Measurements from ENCODE around the gene TIGD3.

TIGD3 gene

DNA sequence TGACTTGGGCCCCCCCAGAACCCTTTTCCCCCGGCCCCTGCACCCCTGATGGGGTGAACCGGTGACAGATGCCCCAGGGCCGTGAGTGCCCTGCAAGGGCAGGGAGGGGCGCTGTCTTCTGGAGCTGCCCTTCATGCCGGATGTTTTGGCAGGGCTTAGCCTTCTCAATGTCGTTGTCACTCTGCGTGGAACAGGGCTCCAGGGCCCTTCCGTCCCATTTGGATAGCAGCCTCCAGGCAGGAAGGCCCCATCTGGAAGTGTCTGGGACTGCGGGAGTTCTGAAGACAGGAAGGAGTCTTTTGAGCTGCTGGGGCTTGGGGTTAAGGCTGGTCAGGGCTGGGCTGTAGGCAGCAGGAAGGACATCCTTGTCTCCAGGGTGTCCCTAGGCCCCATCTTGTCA, 36.4 kb downstream of the TIGD3 start:
- no peak for DNase-seq

DNA sequence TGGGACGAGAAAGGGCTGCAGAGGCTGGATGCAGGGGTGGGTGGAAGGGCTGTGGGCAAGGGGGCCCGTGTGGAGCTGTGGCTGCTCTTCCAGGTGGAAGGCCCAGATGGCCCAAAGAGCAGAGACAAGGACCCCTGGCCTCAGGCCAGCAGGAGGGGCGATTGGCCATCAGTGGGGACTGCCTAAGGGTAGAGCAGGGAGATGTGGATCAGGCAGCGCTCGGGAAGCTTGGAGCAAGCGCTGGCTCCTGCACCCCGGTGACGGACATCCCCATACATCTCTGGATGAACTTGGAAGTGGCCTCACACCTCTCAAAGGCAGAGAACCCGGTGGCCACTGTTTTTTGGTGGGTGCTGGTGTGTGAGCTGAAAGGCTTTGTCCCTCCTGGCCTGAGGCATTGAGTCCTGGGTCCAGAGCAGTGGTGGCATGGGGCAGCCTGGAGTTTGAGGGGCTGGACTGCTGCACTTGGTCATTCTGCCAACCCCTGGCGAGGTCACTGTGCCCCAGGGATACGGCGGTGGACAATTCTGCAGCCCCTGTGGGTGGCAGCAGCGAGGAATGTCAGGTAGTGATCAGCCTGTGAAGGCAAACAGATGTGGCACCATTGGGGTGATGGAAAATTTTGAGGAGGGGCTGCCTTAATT, 37.8 kb downstream of the TIGD3 start:
- no peak for DNase-seq

DNA sequence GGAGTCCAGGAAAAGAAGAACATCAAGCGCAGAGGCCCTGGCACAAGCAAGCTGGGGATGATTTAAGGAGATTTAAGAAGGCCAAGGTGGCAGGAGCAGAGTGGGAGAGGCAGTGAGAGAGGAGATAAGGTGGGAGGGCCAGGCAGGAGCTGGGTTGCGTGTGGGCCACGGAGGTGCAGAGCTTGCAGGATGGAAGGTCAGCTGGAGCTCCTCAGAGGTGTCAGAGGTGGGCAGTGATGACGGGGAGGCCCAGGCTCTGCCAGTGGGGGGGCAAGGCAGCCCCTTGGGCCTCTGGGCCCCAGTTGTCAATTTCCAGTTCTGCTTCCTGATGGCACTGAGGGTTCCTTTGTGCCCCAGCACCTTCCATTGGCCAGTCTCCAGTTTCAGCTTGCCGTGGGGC, 38.3 kb downstream of the TIGD3 start:
- no peak for DNase-seq

DNA sequence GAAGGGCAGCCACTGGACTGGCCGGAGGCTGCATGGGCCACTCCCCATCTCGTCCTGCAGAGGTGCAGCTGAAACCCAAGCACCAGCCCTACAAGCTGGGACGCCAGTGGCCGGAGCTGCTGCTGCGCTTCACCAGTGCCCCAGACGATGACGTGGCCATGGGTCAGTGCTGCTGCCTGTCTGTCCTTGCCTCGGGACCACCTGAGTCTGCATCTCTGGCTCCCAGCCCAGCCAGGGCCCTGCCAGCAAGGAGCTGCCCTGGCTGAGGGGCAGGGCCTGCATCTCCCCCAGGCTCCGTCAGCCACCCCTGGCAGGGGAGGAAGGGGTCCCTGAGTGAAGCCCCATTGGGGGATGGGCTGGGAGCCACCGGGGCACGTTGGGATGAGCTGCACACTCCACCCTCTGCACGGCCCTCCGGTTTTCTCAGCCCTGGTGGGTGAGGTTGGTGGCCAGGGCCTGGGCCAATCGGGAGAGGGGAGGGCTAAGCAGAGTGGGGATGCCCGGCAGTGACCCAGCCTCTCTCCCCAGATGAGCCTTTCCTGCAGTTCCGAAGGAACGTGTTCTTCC, 39.0 kb downstream of the TIGD3 start:
- DNase-seq, result no peak

DNA sequence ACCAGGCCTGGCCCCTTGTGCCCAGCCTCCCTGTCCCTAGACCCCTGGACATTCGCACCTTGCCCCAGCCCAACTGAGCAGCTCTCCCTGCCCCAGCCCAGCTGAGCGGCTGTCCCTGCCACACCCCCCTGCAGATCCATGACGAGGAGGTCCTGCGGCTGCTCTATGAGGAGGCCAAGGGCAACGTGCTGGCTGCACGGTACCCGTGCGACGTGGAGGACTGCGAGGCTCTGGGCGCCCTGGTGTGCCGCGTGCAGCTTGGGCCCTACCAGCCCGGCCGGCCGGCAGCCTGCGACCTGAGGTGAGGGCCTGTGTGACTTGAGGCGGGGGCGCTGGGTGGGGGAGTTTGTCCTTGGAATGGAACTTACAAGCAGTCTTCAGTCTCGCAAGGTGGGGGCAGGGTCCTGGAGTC, 39.6 kb downstream of the TIGD3 start:
- DNase-seq, result no peak

GRCh38 chr11:65395961-65396530, 41.5 kb downstream of the TIGD3 start:
- DNase-seq, result no peak

GRCh38 chr11:65396769-65397745, 42.5 kb downstream of the TIGD3 start:
- DNase-seq, result no peak

- DNase-seq, result no peak
These were observed 43.9 kb downstream of the TIGD3 start for GRCh38 chr11:65398362-65398910.

DNA sequence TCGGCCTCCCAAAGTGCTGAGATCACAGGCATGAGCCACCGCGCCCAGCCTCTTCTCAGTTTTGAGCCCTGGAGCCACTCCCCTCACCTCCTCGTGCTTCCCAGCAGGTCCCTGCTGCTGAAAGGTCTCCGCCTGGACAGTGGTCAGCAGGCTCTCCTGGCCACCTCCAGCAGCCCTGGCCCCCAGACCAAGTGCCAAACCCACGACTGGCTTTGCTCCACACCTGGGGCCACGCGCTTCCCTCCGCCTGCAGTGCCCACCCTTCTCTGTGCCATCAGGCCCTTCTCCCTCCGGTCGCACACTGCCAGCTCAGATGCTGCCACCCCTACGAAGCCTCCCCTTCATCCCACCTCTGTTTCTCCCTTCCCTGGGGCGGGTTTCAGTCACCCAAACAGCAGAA, 44.7 kb downstream of the TIGD3 start:
- no peak for DNase-seq

DNA sequence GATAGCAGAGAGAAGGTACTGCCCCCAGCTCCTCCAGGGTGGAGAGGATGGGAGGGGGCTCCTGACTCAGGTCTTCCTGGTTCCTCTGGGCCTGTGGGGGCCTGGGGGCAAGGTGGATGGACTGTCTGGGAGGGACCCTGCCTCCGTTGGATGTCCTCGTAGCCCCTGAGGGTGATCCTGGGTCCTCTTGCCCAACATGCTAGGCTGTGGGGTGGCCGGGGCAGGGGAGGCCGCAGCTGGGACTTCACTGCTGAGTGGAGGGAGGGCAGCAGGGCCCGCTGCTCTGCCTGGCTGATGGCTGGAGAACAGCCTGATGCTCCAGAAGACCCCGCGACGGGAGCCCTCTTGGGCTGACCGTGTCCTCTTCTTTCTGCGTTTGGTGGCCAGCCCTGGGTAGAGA, 45.3 kb downstream of the TIGD3 start:
- no peak for DNase-seq

DNA sequence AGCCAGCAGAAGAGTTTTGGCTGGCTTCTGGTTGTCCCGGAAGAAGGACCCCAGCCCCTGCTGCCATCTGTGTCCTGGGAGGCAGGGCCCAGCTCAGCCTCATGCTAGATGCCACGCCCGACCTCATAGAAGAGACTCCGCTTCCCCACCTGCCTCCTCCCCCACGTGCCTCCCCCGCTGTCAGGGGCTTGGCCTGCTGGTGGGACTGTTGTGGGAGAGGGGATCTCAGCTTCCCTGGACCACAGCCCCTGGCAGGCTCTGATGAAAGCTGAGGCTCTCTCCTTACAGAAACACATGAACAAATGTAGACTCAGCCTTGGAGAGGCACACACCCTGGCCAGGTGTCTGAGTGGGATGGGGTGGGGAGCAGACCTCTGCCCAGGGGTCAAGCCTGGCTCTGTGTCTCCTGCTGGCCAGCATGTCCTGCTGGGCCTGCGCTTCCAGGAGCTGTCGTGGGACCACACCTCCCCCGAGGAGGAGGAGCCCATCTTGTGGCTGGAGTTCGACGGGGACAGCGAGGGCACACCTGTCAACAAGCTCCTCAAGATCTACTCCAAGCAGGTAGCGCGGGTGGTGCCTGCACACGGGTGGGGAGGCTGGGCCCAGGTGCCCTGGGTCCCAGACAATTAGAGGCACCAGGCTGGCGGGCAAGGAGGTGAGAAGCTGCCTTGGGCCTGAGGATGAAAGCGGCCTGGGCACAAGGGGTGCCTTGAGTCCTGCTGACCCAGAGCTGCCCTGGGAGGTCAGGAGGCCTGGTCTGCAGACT, 45.9 kb downstream of the TIGD3 start:
- no peak for DNase-seq

DNA sequence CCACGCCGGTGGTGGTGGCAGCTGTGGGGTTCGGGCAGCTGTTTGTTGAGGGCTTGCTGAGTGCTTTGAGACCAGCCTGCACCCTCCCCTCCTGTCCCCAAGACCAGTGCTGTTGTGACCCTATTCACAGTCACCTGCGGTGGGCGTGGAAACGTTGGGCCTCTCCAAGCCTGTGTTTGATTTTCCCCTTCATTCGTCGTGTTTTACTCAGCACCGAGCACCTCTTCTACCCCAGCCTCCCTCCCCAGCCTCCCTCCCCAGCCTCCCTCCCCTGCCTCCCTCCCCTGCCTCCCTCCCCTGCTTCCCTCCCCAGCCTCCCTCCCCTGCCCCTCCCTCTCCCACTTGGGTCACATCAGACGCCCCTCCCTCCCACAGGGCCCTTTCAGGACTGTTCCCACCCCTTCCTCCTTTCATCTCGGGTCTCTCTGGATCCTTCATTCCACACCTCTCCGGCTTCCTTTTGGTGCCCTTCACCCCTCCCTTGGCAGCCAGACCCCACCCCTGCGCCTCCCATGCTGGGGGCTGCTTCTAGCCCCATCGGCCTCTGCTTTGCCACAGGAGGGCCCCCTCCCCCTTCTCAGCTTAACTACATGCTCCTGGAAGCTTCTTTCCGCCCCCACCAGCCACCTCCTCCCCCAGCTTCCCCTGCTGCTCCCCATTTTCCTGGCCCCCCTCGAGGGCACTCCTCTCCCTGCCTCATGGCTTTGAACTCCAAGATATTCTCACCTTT, 46.7 kb downstream of the TIGD3 start:
- DNase-seq, result no peak

- no peak for DNase-seq
These were observed 47.3 kb downstream of the TIGD3 start for GRCh38 chr11:65401803-65402248.

DNA sequence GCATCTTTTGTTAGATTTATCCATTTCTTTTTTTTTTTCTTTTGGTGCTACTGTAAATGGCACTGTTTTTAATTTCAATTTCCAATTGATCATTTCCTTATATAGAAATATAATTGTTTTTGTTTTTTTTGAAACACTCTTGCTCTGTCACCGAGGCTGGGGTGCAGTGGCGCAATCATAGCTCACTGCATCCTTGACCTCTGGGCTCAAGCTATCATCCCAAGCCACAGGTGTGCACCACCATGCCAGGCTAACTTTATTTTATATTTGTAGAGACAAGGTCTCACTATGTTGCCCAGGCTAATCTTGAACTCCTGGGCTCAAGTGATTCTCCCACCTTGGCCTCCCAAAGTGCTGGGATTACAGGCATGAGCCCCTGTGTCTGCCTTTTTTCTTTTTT, 48.2 kb downstream of the TIGD3 start:
- DNase-seq, result no peak

GRCh38 chr11:65403607-65404121, 49.1 kb downstream of the TIGD3 start:
- DNase-seq, result no peak

GRCh38 chr11:65404210-65404609, 49.7 kb downstream of the TIGD3 start:
- DNase-seq, result no peak

DNA sequence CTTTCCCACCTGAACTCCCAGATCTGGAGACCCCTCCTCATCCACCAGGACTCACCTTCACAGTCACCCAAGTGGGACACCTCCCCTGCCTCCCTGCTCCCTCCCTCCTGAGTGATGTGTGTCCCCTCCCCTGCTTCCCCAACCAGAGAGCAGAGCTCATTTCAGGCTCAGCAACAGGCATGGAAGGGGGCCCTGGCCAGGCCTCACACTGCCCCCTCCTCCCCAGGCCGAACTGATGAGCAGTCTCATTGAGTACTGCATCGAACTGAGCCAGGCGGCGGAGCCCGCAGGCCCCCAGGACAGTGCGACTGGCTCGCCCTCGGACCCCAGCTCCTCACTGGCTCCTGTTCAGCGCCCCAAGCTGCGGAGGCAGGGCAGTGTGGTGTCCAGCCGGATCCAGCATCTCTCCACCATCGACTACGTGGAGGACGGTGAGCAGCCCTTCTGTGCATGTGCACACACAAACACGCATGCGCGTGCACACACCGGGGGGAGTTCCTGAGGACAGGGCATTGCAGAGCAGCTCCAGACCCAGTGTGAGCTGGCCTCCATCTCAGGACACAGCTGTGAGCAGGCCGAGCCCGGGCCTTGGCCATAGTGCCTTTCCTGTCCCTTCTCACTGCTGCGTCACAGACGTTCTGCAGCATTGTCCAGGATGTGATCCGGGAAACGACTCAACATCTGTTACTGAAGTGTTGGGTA, 50.2 kb downstream of the TIGD3 start:
- DNase-seq, result no peak

Measured in NCI-H2081 (cell line).